Peyer's patch (tissue), 4 donors: ENCODE measurements around the gene ZNF513. TPM values are rescaled to one million over a fixed set of nuclear protein-coding genes. Genes with fewer than 3 reads are reported as not detected.

ENCODE experiments used
- DNase-seq, 3 donors: peaks; one replicate each; pipeline ENCODE4 v3.0.0-alpha.2; 2017 to 2019
- H3K27ac ChIP-seq, 4 donors: fragments of 200-600 bp; sonication (generic); one replicate each; pipeline ENCODE4 v1.5.1; 2016 to 2019
- H3K27me3 ChIP-seq, 2 donors: fragments of 200-600 bp; sonication (generic); one replicate each; pipeline ENCODE4 v1.5.1; 2019
- H3K36me3 ChIP-seq, 3 donors: fragments of 200-600 bp; sonication (generic); one replicate each; pipeline ENCODE4 v1.5.1; 2016 to 2019
- H3K4me1 ChIP-seq, 4 donors: fragments of 200-600 bp; sonication (generic); one replicate each; pipeline ENCODE4 v1.5.1; 2016 to 2019
- H3K4me3 ChIP-seq, 4 donors: fragments of 200-600 bp; sonication (generic); 1 replicate in 3 of 4; 2 replicates in 1 of 4; pipeline ENCODE4 v1.5.1; 2016 to 2019; ENCODE audit warnings: mild to moderate bottlenecking in 1 of 4
- H3K9me3 ChIP-seq, 4 donors: fragments of 200-600 bp; sonication (generic); one replicate each; pipeline ENCODE4 v1.5.1; 2016 to 2019; ENCODE audit warnings: mild to moderate bottlenecking in 1 of 4
- CTCF ChIP-seq, 6 experiments: fragments of 450-650 bp in 4 of 6; fragments of 200-600 bp in 2 of 6; sonication (generic) in 1 of 6; IDR thresholded peaks; one replicate each; pipeline ENCODE4 v1.5.1; 2017 to 2019; ENCODE audit warnings: antibody characterized with exemption in 6 of 6, mild to moderate bottlenecking in 3 of 6, moderate library complexity in 1 of 6
- POLR2A ChIP-seq, 2 donors: fragments of 450-650 bp; IDR thresholded peaks; one replicate each; pipeline ENCODE4 v1.5.1; 2017; ENCODE audit warnings: antibody characterized with exemption in 2 of 2, mild to moderate bottlenecking in 2 of 2, moderate library complexity in 2 of 2
- total RNA-seq, 4 donors: library from RNA; depleted of rRNA; stranded (reverse); fragments of >200 nt; gene quantifications; one replicate each; pipeline ENCODE4 v1.1.0, GENCODE V29; 2016

Gene ZNF513
- total RNA-seq, 4 donors from 2014 or later = 15.7 to 31.1 (median 24.7) TPM

- H3K36me3 ChIP-seq = peaks cover 0 to 7% (median 0%) of the 10 kb centered on the region in 3 donors
- H3K4me1 ChIP-seq = no peaks in the 10 kb centered on the region
- no peaks in the 10 kb centered on the region for H3K27me3 ChIP-seq
- no peak overlapping the region for H3K4me3 ChIP-seq
- H3K27ac ChIP-seq = no peak overlapping the region
- TF ChIP-seq POLR2A (IDR thresholded peaks at IDR 0.05) (no peak), CTCF (IDR thresholded peaks at IDR 0.05) (no peak)
- DNase-seq = no peak
- no peaks in the 10 kb centered on the region for H3K9me3 ChIP-seq
Measured at GRCh38 chr2:27393225-27393624, 12.7 kb upstream of the ZNF513 start.

GRCh38 chr2:27390822-27391679 is 10.5 kb upstream of the ZNF513 start:
- no peak for TF ChIP-seq POLR2A (IDR thresholded peaks at IDR 0.05)
- TF ChIP-seq CTCF (IDR thresholded peaks at IDR 0.05) = no peak
- H3K27me3 ChIP-seq = no peaks in the 10 kb centered on the region
- peaks cover 0 to 7% (median 0%) of the 10 kb centered on the region in 3 donors for H3K36me3 ChIP-seq
- no peak overlapping the region for H3K4me3 ChIP-seq
- no peaks in the 10 kb centered on the region for H3K4me1 ChIP-seq
- DNase-seq = no peak
- H3K27ac ChIP-seq = no peak overlapping the region
- no peaks in the 10 kb centered on the region for H3K9me3 ChIP-seq

GRCh38 chr2:27381577-27382181 is 1.1 kb upstream of the ZNF513 start:
- TF ChIP-seq POLR2A (IDR thresholded peaks at IDR 0.05) (no peak), CTCF (IDR thresholded peaks at IDR 0.05) (no peak)
- no peaks in the 10 kb centered on the region for H3K9me3 ChIP-seq
- no peak for DNase-seq
- no peak overlapping the region for H3K4me3 ChIP-seq
- peaks cover 0 to 25% (median 0%) of the 10 kb centered on the region in 4 donors for H3K4me1 ChIP-seq
- H3K27ac ChIP-seq = peak overlapping the region in 2 of 4 donors; percentile 88
- peaks cover 0 to 61% (median 0%) of the 10 kb centered on the region in 3 donors for H3K36me3 ChIP-seq
- no peaks in the 10 kb centered on the region for H3K27me3 ChIP-seq

- DNase-seq = peak; percentile 57 to 83 (median 63)
- peaks cover 0 to 25% (median 0%) of the 10 kb centered on the region in 4 donors for H3K4me1 ChIP-seq
- peak overlapping the region; percentile 61 to 94 (median 75) for H3K4me3 ChIP-seq
- H3K27me3 ChIP-seq = no peaks in the 10 kb centered on the region
- H3K9me3 ChIP-seq = no peaks in the 10 kb centered on the region
- peaks cover 0 to 71% (median 0%) of the 10 kb centered on the region in 3 donors for H3K36me3 ChIP-seq
- H3K27ac ChIP-seq = peak overlapping the region; percentile 85 to 88 (median 88)
- TF ChIP-seq POLR2A (IDR thresholded peaks at IDR 0.05) (peak; percentile 42 to 50), CTCF (IDR thresholded peaks at IDR 0.05) (no peak)
Measured at GRCh38 chr2:27379836-27380625, 503 bp downstream of the ZNF513 start.

- no peaks in the 10 kb centered on the region for H3K9me3 ChIP-seq
- H3K4me3 ChIP-seq = peak overlapping the region in 2 of 4 donors; percentile 73 to 77
- peak overlapping the region; percentile 85 to 88 (median 88) for H3K27ac ChIP-seq
- H3K27me3 ChIP-seq = no peaks in the 10 kb centered on the region
- H3K4me1 ChIP-seq = peaks cover 0 to 25% (median 0%) of the 10 kb centered on the region in 4 donors
- no peak for DNase-seq
- TF ChIP-seq CTCF (IDR thresholded peaks at IDR 0.05) (no peak), POLR2A (IDR thresholded peaks at IDR 0.05) (no peak)
- peaks cover 0 to 71% (median 0%) of the 10 kb centered on the region in 3 donors for H3K36me3 ChIP-seq
Measured at GRCh38 chr2:27379383-27379835, 1.1 kb downstream of the ZNF513 start.
